ENCODE results near the gene DIPK1A.

GRCh38 chr1:92907949-92908684, 53.1 kb downstream of the DIPK1A start:
- TF ChIP-seq, protein P1, sequence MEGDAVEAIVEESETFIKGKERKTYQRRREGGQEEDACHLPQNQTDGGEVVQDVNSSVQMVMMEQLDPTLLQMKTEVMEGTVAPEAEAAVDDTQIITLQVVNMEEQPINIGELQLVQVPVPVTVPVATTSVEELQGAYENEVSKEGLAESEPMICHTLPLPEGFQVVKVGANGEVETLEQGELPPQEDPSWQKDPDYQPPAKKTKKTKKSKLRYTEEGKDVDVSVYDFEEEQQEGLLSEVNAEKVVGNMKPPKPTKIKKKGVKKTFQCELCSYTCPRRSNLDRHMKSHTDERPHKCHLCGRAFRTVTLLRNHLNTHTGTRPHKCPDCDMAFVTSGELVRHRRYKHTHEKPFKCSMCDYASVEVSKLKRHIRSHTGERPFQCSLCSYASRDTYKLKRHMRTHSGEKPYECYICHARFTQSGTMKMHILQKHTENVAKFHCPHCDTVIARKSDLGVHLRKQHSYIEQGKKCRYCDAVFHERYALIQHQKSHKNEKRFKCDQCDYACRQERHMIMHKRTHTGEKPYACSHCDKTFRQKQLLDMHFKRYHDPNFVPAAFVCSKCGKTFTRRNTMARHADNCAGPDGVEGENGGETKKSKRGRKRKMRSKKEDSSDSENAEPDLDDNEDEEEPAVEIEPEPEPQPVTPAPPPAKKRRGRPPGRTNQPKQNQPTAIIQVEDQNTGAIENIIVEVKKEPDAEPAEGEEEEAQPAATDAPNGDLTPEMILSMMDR (IDR thresholded peaks at IDR 0.05) = no peak
- no peak for TF ChIP-seq EZH2 (IDR thresholded peaks at IDR 0.05)
- no peak for TF ChIP-seq EZH2phosphoT487 (IDR thresholded peaks at IDR 0.05)

Measured in neural progenitor cell (in vitro differentiated cells).